GM19324 (cell line): ENCODE measurements around the gene CLIC6.

Source experiments
- ATAC-seq: cut with Tn5 transposase; IDR thresholded peaks from one replicate; pipeline ENCODE4 v1.9.1; 2021; ENCODE audit warnings: mild to moderate bottlenecking, moderate library complexity; ENCODE audit not compliant: unreplicated experiment, low FRiP score

CLIC6 gene

GRCh38 chr21:34761758-34762330, 93.0 kb downstream of the CLIC6 start:
- ATAC-seq, result no peak

GRCh38 chr21:34762786-34763185, 94.0 kb downstream of the CLIC6 start:
- no peak for ATAC-seq

GRCh38 chr21:34764715-34765284, 96.0 kb downstream of the CLIC6 start:
- ATAC-seq, result no peak

GRCh38 chr21:34765619-34766018, 96.8 kb downstream of the CLIC6 start:
- ATAC-seq, result no peak

GRCh38 chr21:34766862-34767261, 98.1 kb downstream of the CLIC6 start:
- ATAC-seq, result no peak
